ENCODE results near the gene EFCAB13. TPM values are rescaled to one million over a fixed set of nuclear protein-coding genes. Genes with fewer than 3 reads are reported as not detected.

EFCAB13 gene
- total RNA-seq, 1 experiment from 2014 or later: 7.1 TPM

GRCh38 chr17:47318197-47318918 is 5.4 kb upstream of the EFCAB13 start:
- peaks cover 10% of the 10 kb centered on the region for H3K4me1 ChIP-seq (ENCODE audit: control insufficient read depth, insufficient read depth, low read length)
- H3K4me3 ChIP-seq (ENCODE audit: low read depth in 2 of 2, low read length in 2 of 2): no peak overlapping the region
- CTCF ChIA-PET: no interaction called here
- TF ChIP-seq CTCF (IDR thresholded peaks at IDR 0.05) (no peak), TCF7L2 (IDR thresholded peaks at IDR 0.05; ENCODE audit: low read depth, low read length) (no peak), POLR2AphosphoS5 (IDR thresholded peaks at IDR 0.05; ENCODE audit: low read depth, low read length) (no peak), SIN3A (IDR thresholded peaks at IDR 0.05; ENCODE audit: borderline replicate concordance, insufficient read depth, low read depth, low read length) (no peak)
- TF ChIP-seq, protein P1, sequence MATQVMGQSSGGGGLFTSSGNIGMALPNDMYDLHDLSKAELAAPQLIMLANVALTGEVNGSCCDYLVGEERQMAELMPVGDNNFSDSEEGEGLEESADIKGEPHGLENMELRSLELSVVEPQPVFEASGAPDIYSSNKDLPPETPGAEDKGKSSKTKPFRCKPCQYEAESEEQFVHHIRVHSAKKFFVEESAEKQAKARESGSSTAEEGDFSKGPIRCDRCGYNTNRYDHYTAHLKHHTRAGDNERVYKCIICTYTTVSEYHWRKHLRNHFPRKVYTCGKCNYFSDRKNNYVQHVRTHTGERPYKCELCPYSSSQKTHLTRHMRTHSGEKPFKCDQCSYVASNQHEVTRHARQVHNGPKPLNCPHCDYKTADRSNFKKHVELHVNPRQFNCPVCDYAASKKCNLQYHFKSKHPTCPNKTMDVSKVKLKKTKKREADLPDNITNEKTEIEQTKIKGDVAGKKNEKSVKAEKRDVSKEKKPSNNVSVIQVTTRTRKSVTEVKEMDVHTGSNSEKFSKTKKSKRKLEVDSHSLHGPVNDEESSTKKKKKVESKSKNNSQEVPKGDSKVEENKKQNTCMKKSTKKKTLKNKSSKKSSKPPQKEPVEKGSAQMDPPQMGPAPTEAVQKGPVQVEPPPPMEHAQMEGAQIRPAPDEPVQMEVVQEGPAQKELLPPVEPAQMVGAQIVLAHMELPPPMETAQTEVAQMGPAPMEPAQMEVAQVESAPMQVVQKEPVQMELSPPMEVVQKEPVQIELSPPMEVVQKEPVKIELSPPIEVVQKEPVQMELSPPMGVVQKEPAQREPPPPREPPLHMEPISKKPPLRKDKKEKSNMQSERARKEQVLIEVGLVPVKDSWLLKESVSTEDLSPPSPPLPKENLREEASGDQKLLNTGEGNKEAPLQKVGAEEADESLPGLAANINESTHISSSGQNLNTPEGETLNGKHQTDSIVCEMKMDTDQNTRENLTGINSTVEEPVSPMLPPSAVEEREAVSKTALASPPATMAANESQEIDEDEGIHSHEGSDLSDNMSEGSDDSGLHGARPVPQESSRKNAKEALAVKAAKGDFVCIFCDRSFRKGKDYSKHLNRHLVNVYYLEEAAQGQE (IDR thresholded peaks at IDR 0.05; ENCODE audit: insufficient read depth in 1 of 2, low read depth in 2 of 2, low read length in 1 of 2): no peak
- no peaks in the 10 kb centered on the region for H3K9me3 ChIP-seq (ENCODE audit: control insufficient read depth, insufficient read depth, low read depth, low read length)
- in situ Hi-C loops (cut with HindIII; ENCODE audit: low pct_unique_long_range_greater_than_20kb, low sequenced_read_pairs): no loop called here
- no peak for ATAC-seq
- DNase-seq (ENCODE audit: low read depth, low spot score): no peak
- POLR2A ChIA-PET: no interaction called here
- intact Hi-C loops (cut with micrococcal nuclease; ENCODE audit: unreplicated experiment): no loop called here
- no peaks in the 10 kb centered on the region for H3K27me3 ChIP-seq (ENCODE audit: control insufficient read depth, insufficient read depth, low read length)
- BruUV-seq (replicated peaks): no TSS peak
- no peak overlapping the region for H3K27ac ChIP-seq (ENCODE audit: low read length)
- no peaks in the 10 kb centered on the region for H3K36me3 ChIP-seq (ENCODE audit: control insufficient read depth, insufficient read depth, low read length)

DNA sequence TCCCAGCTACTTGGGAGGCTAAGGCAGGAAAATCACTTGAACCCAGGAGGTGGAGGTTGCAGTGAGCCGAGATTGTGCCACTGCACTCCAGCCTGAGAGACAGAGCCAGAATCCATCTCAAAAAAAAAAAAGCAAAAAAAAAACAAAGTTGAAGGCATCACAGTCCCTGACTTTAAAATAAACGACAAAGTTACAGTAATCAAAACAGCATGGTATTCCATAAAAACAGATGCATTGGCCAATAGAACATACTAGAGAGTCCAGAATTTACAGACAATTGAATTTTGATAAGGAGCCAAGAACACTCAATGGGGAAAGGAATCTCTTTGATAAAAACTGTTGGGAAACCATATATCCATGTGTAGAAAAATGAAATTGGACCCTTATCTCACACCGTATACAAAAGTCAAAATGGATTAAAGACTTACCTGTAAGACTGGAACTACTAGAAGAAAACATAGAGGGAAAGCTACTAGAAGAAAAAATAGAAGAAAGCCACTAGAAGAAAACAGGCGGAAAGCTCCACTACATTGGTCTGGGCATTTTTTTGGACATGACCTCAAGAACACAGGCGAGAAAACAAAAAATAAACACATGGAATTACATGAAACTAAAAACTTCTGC is 2.8 kb upstream of the EFCAB13 start:
- intact Hi-C loops (cut with micrococcal nuclease; ENCODE audit: unreplicated experiment) (no loop called here), in situ Hi-C loops (cut with HindIII; ENCODE audit: low pct_unique_long_range_greater_than_20kb, low sequenced_read_pairs) (no loop called here)
- no peaks in the 10 kb centered on the region for H3K36me3 ChIP-seq (ENCODE audit: control insufficient read depth, insufficient read depth, low read length)
- BruUV-seq (replicated peaks): no TSS peak
- no peak overlapping the region for H3K27ac ChIP-seq (ENCODE audit: low read length)
- TF ChIP-seq CTCF (IDR thresholded peaks at IDR 0.05): no peak
- TF ChIP-seq, protein P1 (IDR thresholded peaks at IDR 0.05; ENCODE audit: insufficient read depth in 1 of 2, low read depth in 2 of 2, low read length in 1 of 2): no peak
- no peak for TF ChIP-seq TCF7L2 (IDR thresholded peaks at IDR 0.05; ENCODE audit: low read depth, low read length)
- CTCF ChIA-PET: no interaction called here
- POLR2A ChIA-PET: no interaction called here
- no peak for ATAC-seq
- H3K27me3 ChIP-seq (ENCODE audit: control insufficient read depth, insufficient read depth, low read length): no peaks in the 10 kb centered on the region
- no peak overlapping the region for H3K4me3 ChIP-seq (ENCODE audit: low read depth in 2 of 2, low read length in 2 of 2)
- no peaks in the 10 kb centered on the region; the same call in 1 of the 2 replicates for H3K4me1 ChIP-seq (ENCODE audit: control insufficient read depth, insufficient read depth, low read length)
- no peaks in the 10 kb centered on the region for H3K9me3 ChIP-seq (ENCODE audit: control insufficient read depth, insufficient read depth, low read depth, low read length)
- DNase-seq (ENCODE audit: low read depth, low spot score): no peak
